ENCODE results near the gene SEPTIN8. TPM values are rescaled to one million over a fixed set of nuclear protein-coding genes. Genes with fewer than 3 reads are reported as not detected.

SEPTIN8 gene
- total RNA-seq, 1 donor from 2014 or later, result 41.2 TPM

DNA sequence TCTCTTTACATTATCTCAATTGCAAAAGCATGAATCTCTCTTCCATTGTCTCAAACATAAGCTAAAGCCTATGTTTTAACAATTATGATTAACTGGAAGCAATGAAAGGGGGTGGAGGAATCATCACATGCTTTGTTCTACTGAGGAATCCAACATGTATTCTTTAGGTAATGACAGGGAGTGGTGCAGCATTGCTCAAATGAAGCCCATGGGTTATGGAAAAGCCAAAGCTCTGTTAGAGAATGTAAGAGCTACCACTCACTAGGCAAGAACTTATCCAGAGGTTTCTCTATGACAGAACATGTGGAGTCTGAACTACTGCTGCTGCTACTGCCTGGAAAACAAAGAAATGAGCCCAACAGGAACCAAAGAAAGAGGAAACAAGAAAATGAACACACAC, 68.4 kb downstream of the SEPTIN8 start:
- no peak for DNase-seq (ENCODE audit: low spot score)

DNA sequence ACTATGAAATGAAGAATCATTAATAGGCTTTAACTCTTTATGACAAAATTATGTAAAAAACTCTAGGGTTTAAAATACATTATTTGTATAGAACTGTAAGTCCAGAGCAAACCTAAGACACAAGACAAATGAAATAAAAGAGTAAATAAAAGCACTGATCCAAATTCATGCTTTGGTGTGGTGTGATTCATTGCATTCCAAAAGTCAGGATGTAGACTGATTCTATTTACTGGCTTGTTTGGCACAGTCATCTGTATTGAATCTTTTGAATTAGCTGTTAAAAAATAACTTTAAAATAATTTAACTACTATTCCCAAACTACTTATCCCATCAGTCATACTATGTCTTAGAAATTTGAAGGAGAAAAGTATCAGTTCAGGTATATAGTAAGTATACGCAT, 72.2 kb downstream of the SEPTIN8 start:
- no peak for DNase-seq (ENCODE audit: low spot score)

Other genes starting within 250 kb of the SEPTIN8 start
- 7.7 TPM for gene IL5, start 233.7 kb downstream of the SEPTIN8 start, total RNA-seq (ENCODE audit: insufficient read depth, low replicate concordance)
- gene RAD50, start 220.3 kb downstream of the SEPTIN8 start, total RNA-seq (ENCODE audit: insufficient read depth, low replicate concordance), result 35.9 TPM
- not detected for gene IL13, start 119.1 kb downstream of the SEPTIN8 start, total RNA-seq (ENCODE audit: insufficient read depth, low replicate concordance)
- gene IL4, start 103.2 kb downstream of the SEPTIN8 start, total RNA-seq (ENCODE audit: insufficient read depth, low replicate concordance), result not detected
- 7.2 TPM for gene KIF3A, start 39.7 kb downstream of the SEPTIN8 start, total RNA-seq (ENCODE audit: insufficient read depth, low replicate concordance)
- gene CCNI2, start 29.8 kb downstream of the SEPTIN8 start, total RNA-seq (ENCODE audit: insufficient read depth, low replicate concordance), result 0.72 TPM
- 4.6 TPM for gene SOWAHA, start 36.1 kb upstream of the SEPTIN8 start, total RNA-seq (ENCODE audit: insufficient read depth, low replicate concordance)
- 4.3 TPM for gene SHROOM1, start 53.4 kb upstream of the SEPTIN8 start, total RNA-seq (ENCODE audit: insufficient read depth, low replicate concordance)
- gene GDF9, start 89.2 kb upstream of the SEPTIN8 start, total RNA-seq (ENCODE audit: insufficient read depth, low replicate concordance), result 1.9 TPM
- 101 TPM for gene UQCRQ, start 89.4 kb upstream of the SEPTIN8 start, total RNA-seq (ENCODE audit: insufficient read depth, low replicate concordance)
- gene LEAP2, start 96.4 kb upstream of the SEPTIN8 start, total RNA-seq (ENCODE audit: insufficient read depth, low replicate concordance), result 5.3 TPM
- gene AFF4, start 186.4 kb upstream of the SEPTIN8 start, total RNA-seq (ENCODE audit: insufficient read depth, low replicate concordance), result 47.7 TPM
- gene ZCCHC10, start 249.3 kb upstream of the SEPTIN8 start, total RNA-seq (ENCODE audit: insufficient read depth, low replicate concordance), result 21.9 TPM

Data from umbilical cord (tissue), 2 donors.